Right cardiac atrium (tissue), 5 donors: ENCODE results near the gene TBC1D2B. TPM values are rescaled to one million over a fixed set of nuclear protein-coding genes. Genes with fewer than 3 reads are reported as not detected.
A peak's percentile ranks its signal among the peaks of the same experiment; 100 is the strongest.

ENCODE experiments used
- ATAC-seq, 2 donors: fragments of 200-7000 bp; cut with Tn5 transposase; one replicate each; pipeline versions ENCODE4 v1.8.0 to v1.9.1; 2020; ENCODE audit warnings: moderate library complexity in 2 of 2, mild to moderate bottlenecking in 1 of 2
- DNase-seq, 3 donors: peaks; one replicate each; pipeline ENCODE4 v3.0.0-alpha.2; 2020
- H3K27ac ChIP-seq: one replicate; pipeline ENCODE4 v1.5.1; 2013; ENCODE audit warnings: mild to moderate bottlenecking, low read length, control low read depth, moderate library complexity
- H3K27me3 ChIP-seq: one replicate; pipeline ENCODE4 v1.6.1; 2013; ENCODE audit not compliant: control insufficient read depth, insufficient read depth
- H3K4me1 ChIP-seq: one replicate; pipeline ENCODE4 v1.6.1; 2013; ENCODE audit warnings: low read length; ENCODE audit not compliant: control insufficient read depth, insufficient read depth
- H3K4me3 ChIP-seq: one replicate; pipeline ENCODE4 v1.5.1; 2013; ENCODE audit warnings: low read length, control low read depth
- H3K9me3 ChIP-seq: one replicate; pipeline ENCODE4 v1.6.1; 2013; ENCODE audit warnings: low read length; ENCODE audit not compliant: control insufficient read depth
- WGBS: extraction: QIAGEN DNeasy Blood & Tissue Kit; methylation state at CpG from one replicate; pipeline ENCODE4 v1.1.7; 2013; 5-methylcytosine and 5-hydroxymethylcytosine counted together
- intact Hi-C, 4 donors: fragments of 100-400 bp; cut with DNase I; formaldehyde crosslinking; loops; one replicate each; pipeline versions ENCODE4 v1.11.0 to v1.14.0; 2022 to 2023
- polyA plus RNA-seq: library from polyadenylated mRNA; stranded (reverse); fragments of 200-250 nt; gene quantifications from one replicate; pipeline ENCODE4 v1.2.3, GENCODE V29; 2013
- total RNA-seq, 4 donors: library from RNA; stranded (reverse); fragmentation: NEBNext Ultra II Directional; extraction: Animal tissue kit (Norgen Biotek cat#: 25700); gene quantifications; one replicate each; pipeline ENCODE4 v1.2.1, GENCODE V29; 2021
- donor health status: healthy with polysubstance abuse.
- donor health status: DM: no; HTN: yes; CAD: no.
- donor health status: DM: no; HTN: no; CAD: no.
- donor health status: DM: no; HTN: yes; CAD: no; lungs with severe emphysema.
- donor health status: DM: yes; HTN: yes; CAD: no.

Gene TBC1D2B
- total and polyA plus RNA-seq, 5 donors, result 8.2 to 19.8 (median 15.0) TPM

DNA sequence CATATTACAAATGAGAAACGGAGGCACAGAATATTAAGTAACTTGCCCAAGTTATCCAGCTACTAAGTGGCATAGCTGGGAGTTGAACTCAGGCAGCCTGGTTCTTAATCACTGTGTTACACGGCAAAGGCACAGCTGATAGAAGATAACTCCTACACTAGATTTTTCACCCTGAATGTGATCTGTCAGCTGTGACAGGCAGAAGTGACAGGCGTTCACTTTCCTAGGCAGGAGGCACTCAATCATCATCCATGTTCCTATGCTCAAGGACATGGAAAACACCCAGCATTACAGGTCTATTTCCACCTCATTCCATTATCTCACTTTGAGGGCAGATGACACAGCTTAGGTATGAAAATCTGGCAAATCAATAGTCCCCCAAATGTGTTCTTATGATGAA, 35.6 kb downstream of the TBC1D2B start:
- intact Hi-C loops, result no loop called here
- Histone ChIP-seq H3K4me3 (no peak overlapping the region), H3K9me3 (no peaks in the 10 kb centered on the region), H3K4me1 (peaks cover 1% of the 10 kb centered on the region), H3K27me3 (no peaks in the 10 kb centered on the region), H3K27ac (no peak overlapping the region)
- no peak for DNase-seq
- ATAC-seq, result no peak
- 78% methylated on average over 3 of the region's 3 CpGs for WGBS

DNA sequence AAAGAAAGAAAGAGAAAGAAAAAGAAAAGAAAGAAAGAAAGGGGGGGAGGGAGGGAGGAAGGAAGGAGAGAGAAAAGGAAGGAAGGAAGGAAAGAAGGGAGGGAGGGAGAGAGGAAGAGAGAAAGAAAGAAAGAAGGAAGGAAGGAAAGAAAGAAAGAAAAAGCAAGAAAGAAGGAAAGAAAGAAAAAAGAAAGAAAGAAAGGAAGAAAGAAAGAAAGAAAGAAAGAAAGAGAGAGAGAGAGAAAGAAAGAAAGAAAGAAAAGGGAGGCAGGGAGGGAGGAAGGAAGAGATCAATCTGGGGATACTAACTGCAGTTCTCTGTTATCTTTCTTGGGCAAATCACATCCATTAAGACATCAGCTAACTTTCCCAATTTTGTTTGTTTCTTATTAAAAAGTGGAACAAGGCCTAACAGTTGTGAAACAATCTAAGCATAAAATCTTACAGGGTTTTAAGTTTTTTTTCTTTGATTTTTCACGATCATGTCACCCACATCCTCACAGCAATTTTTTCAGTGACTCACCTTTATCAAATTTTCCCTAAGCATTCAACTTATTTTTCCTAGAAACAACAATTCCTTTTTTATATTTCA, 36.8 kb downstream of the TBC1D2B start:
- ATAC-seq (no peak), DNase-seq (no peak)
- no peaks in the 10 kb centered on the region for H3K27me3 ChIP-seq
- H3K9me3 ChIP-seq, result no peaks in the 10 kb centered on the region
- peaks cover 4% of the 10 kb centered on the region for H3K4me1 ChIP-seq
- H3K4me3 ChIP-seq, result no peak overlapping the region
- no peak overlapping the region for H3K27ac ChIP-seq
- WGBS, result 80% methylated on average over 1 of the region's 1 CpG
- intact Hi-C loops, result no loop called here

DNA sequence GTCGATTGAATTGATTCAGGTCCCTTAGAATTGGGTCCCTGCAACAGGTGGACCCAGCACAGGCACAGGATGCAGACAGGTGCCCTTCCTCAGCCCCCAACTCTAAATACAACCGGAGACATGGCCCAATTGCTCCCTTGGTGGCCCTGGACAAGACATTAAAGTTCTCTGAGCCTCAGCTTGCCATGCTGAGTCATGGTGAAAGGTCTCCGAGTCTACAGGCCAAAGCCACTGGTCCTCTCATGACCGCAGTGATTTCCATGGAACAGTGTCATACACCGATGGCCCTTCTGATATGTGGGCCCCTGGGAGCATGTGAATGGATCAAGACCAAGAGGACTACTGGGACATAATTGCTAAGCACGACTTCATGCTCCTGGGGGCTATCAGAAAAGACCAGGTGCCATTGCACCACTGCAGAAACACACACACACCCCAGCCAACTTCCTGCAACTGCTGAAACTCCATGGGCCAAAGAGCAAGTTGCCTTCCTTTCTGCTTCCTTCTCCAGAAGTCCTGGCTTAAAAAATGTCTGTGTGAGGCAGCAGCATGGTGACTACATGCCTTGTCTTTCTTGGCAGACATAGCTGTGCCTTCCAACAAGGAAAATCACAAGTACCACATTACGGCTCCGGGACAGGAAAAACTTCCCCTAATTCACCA, 38.8 kb downstream of the TBC1D2B start:
- intact Hi-C loops, result no loop called here
- DNase-seq (no peak), ATAC-seq (no peak)
- H3K27me3 ChIP-seq, result no peaks in the 10 kb centered on the region
- H3K27ac ChIP-seq, result no peak overlapping the region
- peaks cover 9% of the 10 kb centered on the region for H3K4me1 ChIP-seq
- 84% methylated on average over 8 of the region's 8 CpGs for WGBS
- H3K9me3 ChIP-seq, result no peaks in the 10 kb centered on the region
- H3K4me3 ChIP-seq, result no peak overlapping the region

DNA sequence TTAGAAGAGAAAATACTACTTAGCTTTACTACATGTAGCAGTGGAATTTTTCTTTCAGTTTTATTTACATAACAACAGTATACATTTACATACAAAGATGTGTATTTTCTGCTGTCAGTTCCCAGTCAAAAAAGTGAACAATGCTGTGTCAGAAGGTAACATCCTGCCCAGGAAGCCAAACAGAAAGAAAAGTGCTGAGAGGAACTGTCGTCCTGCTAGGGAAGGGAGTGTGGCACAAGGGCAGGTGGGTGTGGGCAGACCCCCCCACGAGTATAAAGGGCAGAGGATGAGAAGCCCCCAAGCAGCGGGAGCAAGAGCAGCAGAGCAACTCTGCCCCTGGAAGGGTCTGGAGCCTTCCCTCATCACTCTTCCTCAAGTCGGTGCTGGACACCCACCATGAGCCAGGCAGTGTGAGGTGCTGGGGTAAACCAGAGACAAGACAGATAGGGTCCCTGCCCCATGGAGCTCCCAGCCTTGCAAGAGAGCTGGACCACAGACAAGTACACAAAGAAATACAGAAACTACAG, 39.7 kb downstream of the TBC1D2B start:
- H3K9me3 ChIP-seq, result no peaks in the 10 kb centered on the region
- H3K4me3 ChIP-seq, result no peak overlapping the region
- peaks cover 9% of the 10 kb centered on the region for H3K4me1 ChIP-seq
- no peak overlapping the region for H3K27ac ChIP-seq
- WGBS, result 69% methylated on average over 4 of the region's 4 CpGs
- no peak for DNase-seq
- no peak for ATAC-seq
- intact Hi-C loops, result no loop called here
- H3K27me3 ChIP-seq, result no peaks in the 10 kb centered on the region

DNA sequence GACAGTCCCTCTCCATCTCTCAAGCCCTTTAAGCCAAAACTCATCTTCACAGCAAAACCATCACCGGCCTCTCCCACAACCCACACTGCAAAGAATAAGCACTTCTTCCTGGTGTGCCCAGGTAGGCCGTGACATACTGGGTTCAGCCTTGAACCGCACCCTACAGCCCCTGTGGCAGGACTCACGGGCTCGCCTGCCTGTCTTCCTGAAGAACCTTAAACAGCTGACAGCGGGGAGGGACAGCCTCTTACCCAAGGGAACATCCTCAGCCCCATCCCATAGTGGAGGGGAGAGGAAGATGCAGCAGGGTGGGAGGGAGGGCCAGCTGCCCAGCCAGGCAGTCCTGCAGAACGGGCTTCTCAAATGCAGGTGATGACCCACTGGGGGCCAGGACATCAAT, 40.2 kb downstream of the TBC1D2B start:
- no peak overlapping the region for H3K27ac ChIP-seq
- H3K9me3 ChIP-seq, result no peaks in the 10 kb centered on the region
- H3K4me3 ChIP-seq, result no peak overlapping the region
- intact Hi-C loops, result no loop called here
- WGBS, result 72% methylated on average over 7 of the region's 7 CpGs
- DNase-seq (no peak), ATAC-seq (no peak)
- no peaks in the 10 kb centered on the region for H3K27me3 ChIP-seq
- peaks cover 9% of the 10 kb centered on the region for H3K4me1 ChIP-seq

DNA sequence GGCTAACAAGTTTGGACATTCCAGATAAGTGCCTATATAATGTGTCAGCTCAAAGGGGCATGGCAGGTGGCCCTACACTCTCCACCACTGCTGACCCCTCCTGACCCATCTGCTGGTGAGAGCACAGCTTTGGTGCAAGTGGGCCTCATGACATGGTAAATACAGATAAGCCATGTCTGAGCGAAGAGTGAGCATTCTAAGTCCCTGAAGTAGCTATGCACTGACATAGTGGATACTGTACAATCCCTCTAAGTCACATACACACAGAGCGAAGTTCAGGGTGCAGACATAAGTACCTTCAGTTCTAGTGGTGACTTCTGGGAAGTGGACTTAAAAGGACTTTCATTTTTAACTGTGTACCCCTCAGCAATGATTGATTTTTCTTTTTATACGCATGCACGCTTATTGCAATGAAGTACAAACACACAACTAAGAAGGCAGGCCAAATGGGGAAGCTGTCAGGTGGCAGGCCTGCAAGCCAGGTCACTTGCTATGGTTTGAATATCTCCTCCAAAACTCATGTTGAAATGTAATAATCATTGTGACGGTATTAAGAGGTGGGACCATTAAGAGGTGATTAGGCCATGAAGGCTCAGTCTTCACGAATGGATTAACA, 41.5 kb downstream of the TBC1D2B start:
- 87% methylated on average over 6 of the region's 6 CpGs for WGBS
- H3K4me3 ChIP-seq, result no peak overlapping the region
- H3K27me3 ChIP-seq, result no peaks in the 10 kb centered on the region
- H3K9me3 ChIP-seq, result no peaks in the 10 kb centered on the region
- ATAC-seq, result no peak
- no peak overlapping the region for H3K27ac ChIP-seq
- intact Hi-C loops, result no loop called here
- DNase-seq, result no peak
- peaks cover 12% of the 10 kb centered on the region for H3K4me1 ChIP-seq

DNA sequence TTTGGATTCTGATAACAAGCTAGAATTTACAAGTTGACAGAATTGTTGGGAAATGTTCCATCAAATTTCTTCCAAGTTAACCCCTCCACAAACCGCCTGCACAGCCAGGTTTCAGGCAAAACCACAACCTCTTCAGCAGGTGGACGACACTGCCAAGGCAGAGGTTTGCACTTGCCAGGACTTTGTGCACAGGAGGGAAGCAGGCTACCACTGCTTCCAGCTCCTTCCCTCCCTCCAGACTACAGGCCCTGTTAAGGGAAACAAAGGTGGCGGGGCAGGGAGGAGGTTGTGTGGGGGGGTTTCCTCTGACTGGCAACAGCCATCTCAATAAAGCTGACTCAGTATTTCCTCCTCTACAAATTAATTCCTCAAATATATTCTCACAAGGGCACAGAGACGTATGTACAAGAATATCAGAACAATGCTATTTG, 42.2 kb downstream of the TBC1D2B start:
- 43% methylated on average over 4 of the region's 4 CpGs for WGBS
- ATAC-seq (peak; percentile 77 to 82), DNase-seq (no peak)
- intact Hi-C loops, result no loop called here
- Histone ChIP-seq H3K4me1 (peaks cover 12% of the 10 kb centered on the region), H3K4me3 (no peak overlapping the region), H3K9me3 (no peaks in the 10 kb centered on the region), H3K27ac (no peak overlapping the region), H3K27me3 (no peaks in the 10 kb centered on the region)

DNA sequence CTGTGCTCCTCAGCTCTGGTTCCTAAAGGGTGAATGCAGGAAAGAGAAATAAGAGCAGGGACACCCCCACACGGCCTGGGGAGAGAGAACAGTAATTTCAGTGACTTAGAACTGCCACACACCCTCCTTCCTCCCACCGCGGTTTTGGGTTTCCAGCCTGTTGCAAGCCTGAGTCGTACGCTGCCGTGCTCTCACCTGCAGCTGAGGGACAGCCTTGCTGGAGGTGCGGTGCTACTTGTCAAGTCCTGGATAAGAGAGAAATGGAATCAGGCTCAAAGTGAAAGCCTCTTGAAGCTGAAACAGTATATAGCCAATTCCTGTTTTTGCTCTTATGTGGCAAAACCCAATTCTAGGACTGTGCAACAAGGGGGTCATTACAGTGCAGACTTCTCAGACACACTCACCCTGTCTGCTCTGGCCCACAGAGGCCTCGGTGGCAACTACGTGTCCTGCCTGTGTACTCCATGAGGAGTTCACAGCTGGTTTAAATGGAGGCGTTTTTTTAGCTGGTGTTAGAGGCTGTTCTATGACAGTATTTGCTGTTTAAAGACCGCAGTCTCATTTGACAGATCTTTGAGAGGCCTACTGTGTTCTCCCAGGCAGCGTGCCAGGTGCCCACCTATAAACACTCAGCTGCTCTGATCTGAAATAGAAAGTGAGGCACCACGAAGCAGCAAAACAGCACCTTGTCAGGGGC, 42.9 kb downstream of the TBC1D2B start:
- 40% methylated on average over 13 of the region's 13 CpGs for WGBS
- Histone ChIP-seq H3K4me3 (no peak overlapping the region), H3K9me3 (no peaks in the 10 kb centered on the region), H3K4me1 (peaks cover 12% of the 10 kb centered on the region), H3K27ac (peak overlapping the region; percentile 63), H3K27me3 (no peaks in the 10 kb centered on the region)
- intact Hi-C loops, result no loop called here
- no peak for DNase-seq
- ATAC-seq, result peak; percentile 20 to 59

DNA sequence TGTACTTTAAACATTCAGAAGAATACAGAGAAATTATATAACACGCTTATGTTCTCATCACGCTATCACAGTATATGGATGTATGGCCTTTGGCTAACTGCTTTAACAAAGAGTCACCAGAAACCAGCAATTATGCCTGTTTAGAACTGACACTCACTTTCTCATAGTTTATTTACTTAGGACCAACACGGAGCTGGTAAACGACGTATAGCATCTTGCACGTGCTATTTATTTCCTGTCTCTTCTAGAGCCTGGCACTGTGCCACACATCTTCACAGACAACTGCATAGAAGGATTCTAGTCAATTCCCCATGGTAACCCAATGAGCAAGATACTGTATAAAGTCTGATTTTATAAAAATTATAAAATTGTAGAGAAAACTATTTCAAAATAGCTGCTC, 43.6 kb downstream of the TBC1D2B start:
- DNase-seq (no peak), ATAC-seq (no peak)
- no peak overlapping the region for H3K27ac ChIP-seq
- intact Hi-C loops, result no loop called here
- no peak overlapping the region for H3K4me3 ChIP-seq
- no peaks in the 10 kb centered on the region for H3K9me3 ChIP-seq
- WGBS, result 41% methylated on average over 6 of the region's 6 CpGs
- no peaks in the 10 kb centered on the region for H3K27me3 ChIP-seq
- peaks cover 12% of the 10 kb centered on the region for H3K4me1 ChIP-seq

DNA sequence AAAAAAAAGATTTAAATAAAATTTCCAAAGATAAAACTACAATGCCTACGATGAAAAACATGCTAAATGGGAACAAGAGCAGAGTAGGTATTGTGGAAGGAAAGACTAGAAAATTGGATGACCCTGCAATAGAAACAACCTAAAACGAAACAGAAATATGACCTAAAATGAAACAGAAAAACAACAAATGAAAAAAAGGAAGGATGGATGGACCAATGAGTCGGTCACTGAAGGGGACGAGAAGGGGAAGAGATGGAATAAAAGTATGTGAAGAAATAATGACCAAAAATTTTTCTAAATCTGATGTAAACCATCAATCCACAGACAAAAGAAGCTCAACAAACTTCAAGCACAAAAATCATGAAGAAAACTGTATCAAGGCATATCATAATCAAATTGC, 44.8 kb downstream of the TBC1D2B start:
- Histone ChIP-seq H3K9me3 (no peaks in the 10 kb centered on the region), H3K27me3 (no peaks in the 10 kb centered on the region), H3K4me1 (peaks cover 10% of the 10 kb centered on the region), H3K4me3 (no peak overlapping the region), H3K27ac (no peak overlapping the region)
- intact Hi-C loops, result no loop called here
- DNase-seq, result no peak
- WGBS, result 86% methylated on average over 4 of the region's 4 CpGs
- no peak for ATAC-seq

DNA sequence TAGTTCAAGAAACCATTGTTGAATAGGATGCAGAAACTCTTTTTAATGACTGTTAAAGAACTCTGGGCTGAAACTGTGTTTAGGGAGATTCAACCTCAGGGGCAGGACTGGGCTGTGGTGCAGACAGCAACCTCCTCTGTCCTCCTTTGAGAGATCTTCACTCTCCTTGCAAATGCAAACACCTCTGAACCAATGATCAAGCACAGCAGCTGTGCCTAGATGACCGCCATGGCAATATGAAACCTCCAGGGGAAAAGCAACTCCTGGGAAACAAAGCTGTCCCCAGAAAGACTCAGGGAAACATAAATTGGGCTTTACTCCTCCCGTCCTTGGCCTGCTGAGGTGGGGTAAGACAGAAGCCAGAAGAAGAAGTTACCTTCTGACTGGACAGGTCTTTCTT, 52.6 kb downstream of the TBC1D2B start:
- Histone ChIP-seq H3K27me3 (no peaks in the 10 kb centered on the region), H3K9me3 (no peaks in the 10 kb centered on the region), H3K27ac (peak overlapping the region; percentile 64), H3K4me1 (peaks cover 7% of the 10 kb centered on the region), H3K4me3 (no peak overlapping the region)
- intact Hi-C loops, result no loop called here
- no peak for ATAC-seq
- WGBS, result 84% methylated on average over 2 of the region's 2 CpGs
- DNase-seq, result no peak
